Urinary bladder (tissue), 4 donors: ENCODE measurements around the gene FKBP7. TPM values are rescaled to one million over a fixed set of nuclear protein-coding genes. Genes with fewer than 3 reads are reported as not detected.

Experiments
- DNase-seq: peaks from one replicate; pipeline ENCODE4 v3.0.0-alpha.2; 2015; ENCODE audit errors: extremely low spot score
- H3K27ac ChIP-seq: one replicate; pipeline ENCODE4 v1.5.1; 2013; ENCODE audit warnings: low read depth, mild to moderate bottlenecking, moderate library complexity
- H3K36me3 ChIP-seq: one replicate; pipeline ENCODE4 v1.6.1; 2013; ENCODE audit warnings: mild to moderate bottlenecking, moderate library complexity; ENCODE audit not compliant: insufficient read depth
- H3K4me1 ChIP-seq: one replicate; pipeline ENCODE4 v1.6.1; 2013; ENCODE audit warnings: mild to moderate bottlenecking, moderate library complexity; ENCODE audit not compliant: insufficient read depth
- H3K4me3 ChIP-seq: one replicate; pipeline ENCODE4 v1.5.1; 2013; ENCODE audit warnings: low read depth, low read length
- WGBS: extraction: QIAGEN DNeasy Blood & Tissue Kit; methylation state at CpG from one replicate; pipeline ENCODE4 v1.1.7; 2013; 5-methylcytosine and 5-hydroxymethylcytosine counted together
- polyA plus RNA-seq: library from polyadenylated mRNA; stranded (reverse); fragments of 200-250 nt; gene quantifications from one replicate; pipeline ENCODE4 v1.2.3, GENCODE V29; 2013
- total RNA-seq: library from RNA; depleted of rRNA; stranded (reverse); fragments of >200 nt; gene quantifications from one replicate; pipeline ENCODE4 v1.2.3, GENCODE V29; 2014
- donor health status: healthy with polysubstance abuse.
- donor health status: healthy.

Gene FKBP7
- total and polyA plus RNA-seq, 2 donors, result 28.1 to 124 TPM

DNA sequence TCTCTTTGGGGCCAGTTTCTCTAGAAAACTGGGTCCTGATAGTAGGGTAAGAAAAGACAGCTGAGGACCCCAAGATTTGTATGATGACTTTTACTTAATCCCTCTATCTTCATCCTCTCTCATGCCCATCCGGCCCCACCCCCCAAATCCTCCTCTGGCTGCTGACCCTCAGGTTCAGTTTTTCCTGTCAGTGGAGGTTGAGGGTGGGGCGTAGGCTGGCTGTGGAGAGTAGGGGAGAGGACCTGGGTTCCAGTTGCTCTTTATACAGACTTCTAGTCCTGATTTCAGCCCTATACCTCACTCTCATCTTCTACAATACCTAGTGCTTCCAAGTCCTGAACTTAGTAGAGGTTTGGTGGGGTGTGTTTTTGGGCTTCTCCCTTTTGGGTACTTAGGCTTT is 30.2 kb upstream of the FKBP7 start:
- Histone ChIP-seq H3K36me3 (no peaks in the 10 kb centered on the region), H3K27ac (no peak overlapping the region), H3K4me3 (no peak overlapping the region), H3K4me1 (no peaks in the 10 kb centered on the region)
- DNase-seq, result no peak
- 96% methylated on average over 2 of the region's 2 CpGs for WGBS

DNA sequence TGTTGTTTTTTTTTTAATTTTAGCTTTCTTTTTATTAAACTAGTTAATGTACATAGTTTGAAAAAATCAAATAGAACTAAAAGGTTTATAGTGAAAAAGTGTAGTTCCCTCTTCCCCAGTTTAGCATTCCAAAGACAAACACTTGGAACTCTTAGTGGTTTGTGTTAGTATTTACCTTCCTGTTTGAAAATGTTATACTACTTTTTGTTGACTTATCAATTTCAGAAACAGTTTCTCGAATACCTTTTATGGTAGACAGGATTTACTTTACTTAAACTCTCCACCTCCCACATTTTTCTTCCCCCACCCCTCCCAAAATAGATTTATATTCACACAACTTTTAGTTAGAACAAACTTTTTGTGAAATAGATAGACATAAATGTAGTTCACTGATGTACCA is 28.5 kb upstream of the FKBP7 start:
- Histone ChIP-seq H3K36me3 (peaks cover 2% of the 10 kb centered on the region), H3K4me3 (no peak overlapping the region), H3K4me1 (no peaks in the 10 kb centered on the region), H3K27ac (no peak overlapping the region)
- 90% methylated on average over 1 of the region's 1 CpG for WGBS
- no peak for DNase-seq

DNA sequence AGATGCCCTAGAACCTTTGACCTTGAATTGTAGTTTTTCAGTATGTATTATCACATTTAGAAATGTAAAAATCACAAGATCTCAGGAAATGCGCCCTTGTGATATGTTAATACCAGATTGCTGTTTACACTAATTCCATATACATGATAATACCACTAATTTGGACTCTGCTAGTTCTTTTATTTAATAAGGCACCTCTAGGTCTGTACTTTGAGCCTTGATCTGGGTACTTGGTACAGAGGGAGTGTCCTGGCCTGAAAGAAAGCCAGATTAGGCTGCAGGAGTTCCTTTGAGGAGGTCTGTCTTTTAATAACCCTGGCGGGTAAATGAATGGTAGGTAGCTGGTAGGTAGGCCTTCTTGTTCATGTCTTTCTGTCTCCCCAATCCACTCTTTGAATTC is 28.1 kb upstream of the FKBP7 start:
- Histone ChIP-seq H3K27ac (no peak overlapping the region), H3K4me1 (no peaks in the 10 kb centered on the region), H3K4me3 (no peak overlapping the region), H3K36me3 (peaks cover 2% of the 10 kb centered on the region)
- WGBS, result 93% methylated on average over 2 of the region's 2 CpGs
- no peak for DNase-seq

DNA sequence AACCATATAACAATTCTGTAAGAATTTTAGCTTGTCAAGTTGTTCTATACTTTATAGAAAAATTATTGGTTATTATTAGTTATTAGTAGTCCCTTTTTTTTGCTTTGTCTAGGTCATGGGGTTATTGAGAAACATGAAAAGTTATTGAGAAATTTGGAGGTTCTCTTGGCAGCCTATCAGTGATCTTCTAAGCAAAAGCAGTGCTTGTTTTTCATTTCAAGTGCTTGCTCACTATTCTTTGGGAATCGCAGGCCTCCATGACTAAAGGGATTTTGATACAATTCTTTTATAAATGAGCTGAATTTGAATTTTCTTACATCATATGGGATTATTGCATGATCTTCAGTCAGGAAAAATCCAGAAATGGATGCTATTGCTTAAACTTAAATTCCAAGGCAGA is 27.7 kb upstream of the FKBP7 start:
- no peak overlapping the region for H3K27ac ChIP-seq
- no peak for DNase-seq
- peaks cover 2% of the 10 kb centered on the region for H3K36me3 ChIP-seq
- no peaks in the 10 kb centered on the region for H3K4me1 ChIP-seq
- WGBS, result 96% methylated on average over 1 of the region's 1 CpG
- no peak overlapping the region for H3K4me3 ChIP-seq

DNA sequence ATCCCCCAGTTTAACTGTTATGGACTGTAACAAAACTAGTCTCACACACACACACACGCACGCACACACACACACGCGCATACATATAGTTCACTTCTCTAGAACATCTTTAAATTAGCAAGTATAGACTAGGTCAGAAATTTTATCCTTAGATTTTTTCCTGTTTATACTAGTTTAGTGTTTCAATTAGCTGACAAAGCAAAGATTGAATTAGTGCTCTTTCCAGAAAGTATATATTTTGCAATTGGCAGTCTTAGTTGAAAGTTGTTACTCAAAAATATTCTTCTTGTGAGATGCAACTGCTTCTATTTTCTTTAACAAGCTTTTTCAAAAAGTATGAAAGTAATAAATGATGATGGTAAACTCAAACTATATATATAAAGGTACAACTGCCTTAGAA is 24.4 kb upstream of the FKBP7 start:
- Histone ChIP-seq H3K27ac (no peak overlapping the region), H3K36me3 (peaks cover 4% of the 10 kb centered on the region), H3K4me3 (no peak overlapping the region), H3K4me1 (no peaks in the 10 kb centered on the region)
- DNase-seq, result no peak
- WGBS, result 96% methylated on average over 4 of the region's 4 CpGs

DNA sequence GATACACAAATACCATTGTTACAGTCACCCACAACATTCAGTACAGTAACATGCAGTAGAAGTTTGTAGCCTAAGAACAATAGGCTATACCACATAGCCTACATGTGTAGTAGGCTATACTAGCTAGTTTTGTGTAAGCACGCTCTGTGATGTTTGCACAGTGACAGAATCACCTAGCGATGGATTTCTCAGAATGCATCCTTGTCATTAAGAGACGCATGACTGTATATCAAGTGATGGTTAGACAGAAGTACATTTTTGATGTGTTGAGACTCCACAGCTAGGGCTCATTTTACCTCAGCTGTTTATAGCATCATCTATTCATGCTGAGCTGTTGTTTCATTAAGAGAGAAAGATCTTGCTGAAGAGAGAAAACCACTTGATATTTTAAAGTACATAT is 21.2 kb upstream of the FKBP7 start:
- no peak overlapping the region for H3K27ac ChIP-seq
- 98% methylated on average over 3 of the region's 3 CpGs for WGBS
- H3K36me3 ChIP-seq, result peaks cover 11% of the 10 kb centered on the region
- H3K4me1 ChIP-seq, result no peaks in the 10 kb centered on the region
- no peak for DNase-seq
- H3K4me3 ChIP-seq, result no peak overlapping the region

DNA sequence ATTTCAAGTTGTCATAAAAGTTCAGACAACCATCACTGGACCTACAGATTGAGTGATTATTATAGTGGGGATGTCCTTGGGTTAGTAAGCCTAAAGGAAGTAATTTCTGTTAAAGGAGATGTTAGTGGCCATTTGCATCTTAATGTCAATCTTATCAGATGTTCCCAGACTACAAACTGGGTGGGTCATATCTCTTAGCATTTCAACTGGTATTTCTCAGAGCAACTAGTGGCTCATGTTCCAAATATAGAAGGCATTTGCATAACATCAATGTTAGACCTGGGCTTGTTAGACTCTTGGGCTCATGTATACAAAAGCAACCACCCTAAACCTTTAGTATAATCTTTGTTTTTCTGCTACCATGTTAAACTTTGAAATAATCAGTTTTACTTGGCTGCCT is 19.7 kb upstream of the FKBP7 start:
- H3K27ac ChIP-seq, result no peak overlapping the region
- H3K4me3 ChIP-seq, result no peak overlapping the region
- DNase-seq, result no peak
- H3K36me3 ChIP-seq, result peaks cover 11% of the 10 kb centered on the region
- no peaks in the 10 kb centered on the region for H3K4me1 ChIP-seq

DNA sequence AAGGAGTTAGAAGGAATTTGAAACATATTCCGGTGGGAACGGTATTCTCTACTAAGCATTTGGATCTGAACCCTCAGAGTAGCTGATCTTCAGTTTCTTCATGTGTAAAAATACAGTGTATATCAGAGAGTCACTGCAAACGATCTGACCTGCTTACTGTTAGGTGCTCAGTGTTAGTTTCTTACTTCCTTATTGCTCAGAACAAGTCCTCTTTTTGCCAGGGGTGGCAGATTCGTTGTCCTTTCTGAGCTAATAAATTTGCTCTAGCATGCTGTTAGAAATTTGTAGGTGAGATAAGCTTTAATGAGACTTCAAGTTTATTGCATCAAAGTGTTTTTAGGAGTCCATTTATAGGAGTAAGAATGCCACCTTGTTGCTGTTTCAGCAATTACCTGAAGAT is 17.6 kb upstream of the FKBP7 start:
- H3K4me3 ChIP-seq, result no peak overlapping the region
- no peak overlapping the region for H3K27ac ChIP-seq
- peaks cover 9% of the 10 kb centered on the region for H3K36me3 ChIP-seq
- DNase-seq, result no peak
- WGBS, result 72% methylated on average over 4 of the region's 4 CpGs
- no peaks in the 10 kb centered on the region for H3K4me1 ChIP-seq

DNA sequence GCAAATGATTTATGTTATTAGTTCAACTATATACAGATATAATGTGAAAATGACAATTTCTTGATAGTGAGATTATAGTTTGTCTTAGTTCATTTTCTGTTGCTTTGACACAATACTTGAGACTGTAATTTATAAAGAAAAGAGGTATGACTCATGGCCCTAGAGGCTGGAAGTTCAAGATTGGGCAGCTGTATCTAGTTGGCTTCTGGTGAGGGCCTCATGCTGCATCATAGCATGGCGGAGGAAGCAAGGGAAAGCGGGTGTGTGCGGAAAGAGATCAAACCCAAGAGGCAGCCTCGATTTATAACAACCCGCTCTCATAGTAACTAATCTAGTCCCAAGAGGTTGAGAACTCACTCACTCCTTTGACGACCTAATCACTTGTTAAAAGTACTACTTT is 13.2 kb upstream of the FKBP7 start:
- Histone ChIP-seq H3K27ac (no peak overlapping the region), H3K36me3 (peaks cover 3% of the 10 kb centered on the region), H3K4me3 (no peak overlapping the region), H3K4me1 (no peaks in the 10 kb centered on the region)
- WGBS, result 95% methylated on average over 6 of the region's 6 CpGs
- DNase-seq, result no peak

DNA sequence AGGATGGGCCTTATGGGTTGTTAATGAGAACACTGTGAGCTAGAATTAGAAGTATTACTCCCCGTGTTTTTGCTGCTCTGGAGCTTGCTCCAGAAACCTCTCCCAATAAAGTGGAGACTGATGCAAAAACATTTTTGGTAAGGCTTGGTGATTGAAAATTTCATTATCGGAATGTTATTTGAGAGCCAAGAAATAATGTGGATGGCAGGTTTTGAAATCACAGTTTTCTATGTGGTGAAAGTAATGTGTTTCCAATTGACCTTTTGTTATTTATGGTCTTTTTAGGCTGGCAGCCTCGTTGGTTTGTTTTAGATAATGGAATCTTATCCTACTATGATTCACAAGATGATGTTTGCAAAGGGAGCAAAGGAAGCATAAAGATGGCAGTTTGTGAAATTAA is 7.0 kb upstream of the FKBP7 start:
- DNase-seq, result no peak
- Histone ChIP-seq H3K4me3 (no peak overlapping the region), H3K27ac (no peak overlapping the region), H3K36me3 (no peaks in the 10 kb centered on the region), H3K4me1 (peaks cover 1% of the 10 kb centered on the region)
- 70% methylated on average over 3 of the region's 3 CpGs for WGBS

DNA sequence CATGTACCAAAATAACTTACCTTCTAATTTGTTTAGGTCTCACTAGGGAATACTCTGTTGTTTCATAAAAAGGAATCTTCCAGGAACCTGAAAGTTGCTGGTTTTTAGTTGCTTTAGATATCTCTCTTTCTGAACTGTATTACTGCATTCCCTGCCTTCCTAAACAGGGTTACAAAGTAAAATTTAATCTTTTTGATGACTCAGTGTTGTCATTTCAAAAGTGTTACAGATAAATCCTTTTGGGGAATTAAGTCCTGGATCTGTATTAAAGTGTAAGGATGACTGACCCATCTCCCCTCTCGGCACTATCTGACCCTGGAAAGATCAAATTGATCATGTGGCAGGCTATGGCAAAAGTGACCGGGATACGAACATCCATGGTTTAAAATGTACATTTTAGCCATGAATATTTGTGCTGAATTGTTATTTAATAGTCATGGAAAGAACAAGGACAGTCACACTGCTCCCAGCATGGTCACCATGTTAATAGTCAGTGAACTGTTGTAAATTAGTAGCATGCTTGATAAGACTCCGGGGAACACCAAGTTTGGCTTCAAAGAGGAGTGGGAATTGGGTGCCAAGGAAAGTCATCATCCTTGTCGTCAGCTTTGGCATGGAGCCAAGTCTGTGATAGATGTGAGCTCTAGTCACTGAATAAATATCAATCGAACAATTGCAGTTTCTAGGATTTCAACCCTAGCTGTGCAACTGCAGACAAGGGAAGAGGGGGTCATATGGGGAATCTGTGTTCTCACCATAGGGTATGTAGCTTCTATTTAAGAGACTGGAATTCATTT is 6.0 kb upstream of the FKBP7 start:
- Histone ChIP-seq H3K4me3 (no peak overlapping the region), H3K36me3 (no peaks in the 10 kb centered on the region), H3K27ac (no peak overlapping the region), H3K4me1 (peaks cover 1% of the 10 kb centered on the region)
- no peak for DNase-seq
- WGBS, result 53% methylated on average over 6 of the region's 6 CpGs

DNA sequence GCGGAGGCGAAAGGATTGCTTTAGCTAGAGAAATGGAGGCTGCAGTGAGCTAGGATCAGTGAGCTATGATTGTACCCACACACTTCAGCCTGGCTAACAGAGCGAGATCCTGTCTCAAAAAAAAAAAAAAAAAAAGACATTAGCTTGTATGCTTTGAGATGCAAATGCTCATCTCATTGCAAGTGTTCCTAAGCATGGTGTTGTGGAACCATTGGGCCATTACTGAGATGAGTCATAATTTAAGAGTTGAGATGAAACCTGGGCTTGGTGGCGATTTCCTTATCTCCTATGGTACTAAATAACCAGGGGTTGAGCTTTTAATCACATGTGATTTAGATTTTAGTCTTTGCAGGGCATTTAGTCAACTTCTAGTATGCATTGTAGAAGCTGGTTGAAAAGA is 4.0 kb upstream of the FKBP7 start:
- H3K36me3 ChIP-seq, result no peaks in the 10 kb centered on the region
- DNase-seq, result no peak
- WGBS, result 85% methylated on average over 4 of the region's 4 CpGs
- no peak overlapping the region for H3K4me3 ChIP-seq
- peaks cover 1% of the 10 kb centered on the region for H3K4me1 ChIP-seq
- H3K27ac ChIP-seq, result no peak overlapping the region

DNA sequence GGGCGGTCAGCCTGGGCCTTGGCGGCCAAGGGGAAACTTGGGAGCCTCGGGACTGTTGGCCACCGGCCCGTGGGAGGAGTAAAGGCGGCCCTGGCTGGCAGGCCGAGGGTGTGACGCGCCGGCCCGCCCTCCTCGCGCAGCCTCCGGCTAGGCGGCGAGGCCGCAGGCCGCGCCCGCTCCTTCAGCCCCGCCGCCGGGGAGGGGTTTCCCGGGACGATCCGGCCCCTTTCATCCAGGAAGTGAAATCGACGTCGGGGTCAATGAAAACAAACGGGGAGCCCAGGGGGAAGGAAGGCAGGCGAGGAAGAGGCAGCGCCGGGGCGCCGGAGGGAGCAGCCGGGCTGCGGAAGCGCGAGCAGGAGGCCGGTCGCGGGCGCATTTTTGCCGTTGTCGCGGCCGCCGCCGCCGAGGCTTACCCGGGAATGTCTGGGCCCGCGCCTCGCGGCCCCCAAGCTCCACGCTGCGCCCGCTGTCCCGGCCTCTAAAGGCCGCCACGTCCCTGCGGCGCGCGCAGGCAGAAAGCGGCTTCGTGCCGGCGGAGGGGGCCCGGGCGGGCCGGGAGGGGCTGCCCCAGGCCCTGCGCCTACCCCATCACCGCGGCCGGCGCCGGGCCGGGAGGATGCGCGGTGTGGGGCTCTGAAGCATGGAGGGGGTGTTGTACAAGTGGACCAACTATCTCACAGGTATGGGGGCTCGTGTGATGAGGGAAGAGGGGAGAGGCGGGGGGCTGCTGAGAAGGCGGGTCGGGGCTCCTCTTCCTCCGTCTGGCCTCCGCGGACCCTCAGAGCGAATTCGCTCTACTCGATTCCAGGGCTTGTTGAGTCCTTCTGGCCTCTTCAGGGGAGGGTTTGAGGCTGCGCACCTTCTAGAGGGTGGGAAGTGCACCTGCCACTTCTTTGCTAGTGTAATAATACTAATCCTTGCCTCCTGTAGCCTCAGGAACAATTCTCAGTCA is 2.1 kb upstream of the FKBP7 start, which contains the start of gene PLEKHA3:
Gene PLEKHA3, plus strand, starts transcription at position 231 of the 955 bp plus-strand sequence. Its CDS starts 413 bp downstream, at position 644.
- H3K4me1 ChIP-seq, result peaks cover 1% of the 10 kb centered on the region
- WGBS, result under 1% methylated on average over 85 of the region's 92 CpGs

DNA sequence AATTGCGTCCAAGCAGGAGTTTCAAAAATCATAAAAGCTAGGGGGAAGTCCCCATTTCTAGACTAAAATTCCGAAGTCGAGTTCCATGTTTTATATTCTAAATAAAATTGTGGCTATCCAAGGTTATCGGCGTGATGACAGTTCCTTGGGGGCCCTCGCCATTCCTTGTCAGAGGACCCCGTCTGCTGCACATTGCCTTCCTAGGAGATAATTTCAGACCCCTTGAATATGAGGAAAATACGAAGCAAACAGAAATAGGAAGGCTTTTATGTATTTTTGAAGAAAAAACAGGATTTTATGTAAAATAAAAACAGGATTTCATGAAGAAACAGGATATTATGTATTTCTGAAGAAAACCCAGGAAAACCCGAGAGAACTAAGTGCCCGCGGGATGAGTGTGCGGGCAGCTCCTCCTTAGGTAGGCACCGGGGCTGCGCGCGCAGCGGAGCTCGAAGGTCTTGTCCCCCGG is 1.4 kb upstream of the FKBP7 start:
- 23% methylated on average over 19 of the region's 19 CpGs for WGBS
- Histone ChIP-seq H3K27ac (peak overlapping the region; percentile 39), H3K4me3 (peak overlapping the region; percentile 76), H3K36me3 (no peaks in the 10 kb centered on the region), H3K4me1 (peaks cover under 1% of the 10 kb centered on the region)
- DNase-seq, result no peak

More for the DNA sequence above, 2.1 kb upstream of the FKBP7 start, which contains the start of gene PLEKHA3:
- H3K27ac ChIP-seq, result peak within 1 kb of the TSS; percentile 73
- no peaks in the 10 kb centered on the region for H3K36me3 ChIP-seq
- H3K4me3 ChIP-seq, result peak within 1 kb of the TSS; percentile 76
- DNase-seq, result peak; percentile 78
